ENCODE results near the gene TAB3. TPM values are rescaled to one million over a fixed set of nuclear protein-coding genes. Genes with fewer than 3 reads are reported as not detected.

Gene TAB3
- total and polyA plus RNA-seq, 12 donors, result 7.0 to 44.6 (median 22.1) TPM

DNA sequence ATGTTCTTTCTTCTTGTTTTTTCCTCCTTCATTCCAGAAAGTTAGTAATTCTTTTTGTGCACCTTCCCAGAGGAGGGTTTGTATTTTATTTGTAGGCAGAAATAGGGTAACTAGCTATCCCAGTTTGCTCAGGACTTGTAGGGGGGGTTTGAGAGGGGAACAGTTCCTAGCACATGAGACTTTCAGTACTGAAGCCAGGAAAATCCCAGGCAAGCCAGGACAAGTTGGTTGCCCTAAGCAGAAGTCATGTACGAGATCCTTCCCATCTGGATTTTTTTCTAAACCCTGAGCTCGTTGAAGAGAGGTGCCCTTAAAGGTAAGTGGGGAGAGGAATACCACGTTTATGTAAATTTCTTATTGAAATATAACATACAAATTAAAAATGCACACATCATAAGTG, 15.6 kb upstream of the TAB3 start:
- 37 to 49% (median 42%) methylated on average over 3 of the region's 3 CpGs for WGBS, 4 donors
- DNase-seq, result no peak
- Histone ChIP-seq H3K9me3 (replicated peaks in 1 of 3) (no peaks in the 10 kb centered on the region), H3K4me1 (replicated peaks in 1 of 2) (no peaks in the 10 kb centered on the region), H3K36me3 (replicated peaks in 1 of 2) (no peaks in the 10 kb centered on the region), H3K4me3 (no peak overlapping the region), H3K27me3 (no peaks in the 10 kb centered on the region), H3K27ac (no peak overlapping the region)
- TF ChIP-seq, protein P1, sequence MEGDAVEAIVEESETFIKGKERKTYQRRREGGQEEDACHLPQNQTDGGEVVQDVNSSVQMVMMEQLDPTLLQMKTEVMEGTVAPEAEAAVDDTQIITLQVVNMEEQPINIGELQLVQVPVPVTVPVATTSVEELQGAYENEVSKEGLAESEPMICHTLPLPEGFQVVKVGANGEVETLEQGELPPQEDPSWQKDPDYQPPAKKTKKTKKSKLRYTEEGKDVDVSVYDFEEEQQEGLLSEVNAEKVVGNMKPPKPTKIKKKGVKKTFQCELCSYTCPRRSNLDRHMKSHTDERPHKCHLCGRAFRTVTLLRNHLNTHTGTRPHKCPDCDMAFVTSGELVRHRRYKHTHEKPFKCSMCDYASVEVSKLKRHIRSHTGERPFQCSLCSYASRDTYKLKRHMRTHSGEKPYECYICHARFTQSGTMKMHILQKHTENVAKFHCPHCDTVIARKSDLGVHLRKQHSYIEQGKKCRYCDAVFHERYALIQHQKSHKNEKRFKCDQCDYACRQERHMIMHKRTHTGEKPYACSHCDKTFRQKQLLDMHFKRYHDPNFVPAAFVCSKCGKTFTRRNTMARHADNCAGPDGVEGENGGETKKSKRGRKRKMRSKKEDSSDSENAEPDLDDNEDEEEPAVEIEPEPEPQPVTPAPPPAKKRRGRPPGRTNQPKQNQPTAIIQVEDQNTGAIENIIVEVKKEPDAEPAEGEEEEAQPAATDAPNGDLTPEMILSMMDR (IDR thresholded peaks at IDR 0.05), result no peak
- TF ChIP-seq POLR2A (IDR thresholded peaks at IDR 0.05), result no peak
- intact Hi-C loops (cut with DNase I), result no loop called here

- H3K27ac ChIP-seq, result no peak overlapping the region
- WGBS, 4 donors, result 41 to 56% (median 50%) methylated on average over 5 of the region's 5 CpGs
Measured at GRCh38 chrX:30904186-30904585, 15.1 kb upstream of the TAB3 start.

GRCh38 chrX:30900227-30900626, 11.2 kb upstream of the TAB3 start:
- Histone ChIP-seq H3K36me3 (replicated peaks in 1 of 2) (no peaks in the 10 kb centered on the region), H3K27me3 (peaks cover 8% of the 10 kb centered on the region), H3K27ac (no peak overlapping the region), H3K4me3 (no peak overlapping the region), H3K4me1 (replicated peaks in 1 of 2) (no peaks in the 10 kb centered on the region), H3K9me3 (replicated peaks in 1 of 3) (no peaks in the 10 kb centered on the region)
- DNase-seq, result no peak
- no peak for TF ChIP-seq POLR2A (IDR thresholded peaks at IDR 0.05)
- TF ChIP-seq, protein P1 (IDR thresholded peaks at IDR 0.05), result no peak
- intact Hi-C loops (cut with DNase I), result no loop called here

More at GRCh38 chrX:30904186-30904585, 15.1 kb upstream of the TAB3 start:
- Histone ChIP-seq H3K9me3 (replicated peaks in 1 of 3) (no peaks in the 10 kb centered on the region), H3K27me3 (no peaks in the 10 kb centered on the region), H3K4me1 (replicated peaks in 1 of 2) (no peaks in the 10 kb centered on the region), H3K4me3 (no peak overlapping the region), H3K36me3 (replicated peaks in 1 of 2) (no peaks in the 10 kb centered on the region)
- TF ChIP-seq POLR2A (IDR thresholded peaks at IDR 0.05), result no peak
- TF ChIP-seq, protein P1 (IDR thresholded peaks at IDR 0.05), result no peak
- DNase-seq, result no peak
- intact Hi-C loops (cut with DNase I), result no loop called here

GRCh38 chrX:30898886-30899285, 9.8 kb upstream of the TAB3 start:
- TF ChIP-seq POLR2A (IDR thresholded peaks at IDR 0.05), result no peak
- TF ChIP-seq, protein P1 (IDR thresholded peaks at IDR 0.05), result no peak
- Histone ChIP-seq H3K4me1 (replicated peaks in 1 of 2) (no peaks in the 10 kb centered on the region), H3K9me3 (replicated peaks in 1 of 3) (no peaks in the 10 kb centered on the region), H3K36me3 (replicated peaks in 1 of 2) (no peaks in the 10 kb centered on the region), H3K27me3 (peaks cover 8% of the 10 kb centered on the region), H3K4me3 (no peak overlapping the region), H3K27ac (no peak overlapping the region)
- WGBS, 4 donors, result 47 to 56% (median 54%) methylated on average over 5 of the region's 5 CpGs
- intact Hi-C loops (cut with DNase I), result no loop called here
- no peak for DNase-seq

Measured in adrenal gland (tissue), 12 donors.